Lower leg skin (tissue), 4 donors: ENCODE data around the gene PFDN6. TPM values are rescaled to one million over a fixed set of nuclear protein-coding genes. Genes with fewer than 3 reads are reported as not detected.

ENCODE experiments used
- DNase-seq, 2 donors: peaks; one replicate each; pipeline ENCODE4 v3.0.0-alpha.2; 2019; ENCODE audit warnings: low spot score in 2 of 2
- H3K4me3 ChIP-seq: fragments of 200-600 bp; sonication (generic); 2 replicates; pipeline ENCODE4 v1.5.1; 2017; ENCODE audit warnings: mild to moderate bottlenecking, low read depth; ENCODE audit not compliant: poor library complexity, severe bottlenecking
- POLR2A ChIP-seq, 2 donors: fragments of 450-650 bp; IDR thresholded peaks; one replicate each; pipeline ENCODE4 v1.6.1; 2016 to 2017; ENCODE audit warnings: antibody characterized with exemption in 2 of 2, mild to moderate bottlenecking in 1 of 2, moderate library complexity in 1 of 2
- WGBS, 2 donors: methylation state at CpG; one replicate each; pipeline ENCODE4 v1.1.5; 2018; 5-methylcytosine and 5-hydroxymethylcytosine counted together
- intact Hi-C: fragments of 100-400 bp; cut with DNase I; formaldehyde crosslinking; loops from one replicate; pipeline ENCODE4 v1.15.0; 2023; ENCODE audit warnings: low total_unique reads
- total RNA-seq, 4 donors: library from RNA; depleted of rRNA; stranded (reverse); fragments of >200 nt; gene quantifications; one replicate each; pipeline ENCODE4 v1.1.0, GENCODE V29; 2016
- TF ChIP-seq, protein P1 (sequence below), 3 donors: fragments of 450-650 bp; IDR thresholded peaks; one replicate each; pipeline ENCODE4 v1.5.1; 2016; ENCODE audit warnings: antibody characterized with exemption in 3 of 3, mild to moderate bottlenecking in 3 of 3, moderate library complexity in 2 of 3

The PFDN6 gene
- total RNA-seq, 4 donors from 2014 or later, result 22.6 to 36.3 (median 35.3) TPM

DNA sequence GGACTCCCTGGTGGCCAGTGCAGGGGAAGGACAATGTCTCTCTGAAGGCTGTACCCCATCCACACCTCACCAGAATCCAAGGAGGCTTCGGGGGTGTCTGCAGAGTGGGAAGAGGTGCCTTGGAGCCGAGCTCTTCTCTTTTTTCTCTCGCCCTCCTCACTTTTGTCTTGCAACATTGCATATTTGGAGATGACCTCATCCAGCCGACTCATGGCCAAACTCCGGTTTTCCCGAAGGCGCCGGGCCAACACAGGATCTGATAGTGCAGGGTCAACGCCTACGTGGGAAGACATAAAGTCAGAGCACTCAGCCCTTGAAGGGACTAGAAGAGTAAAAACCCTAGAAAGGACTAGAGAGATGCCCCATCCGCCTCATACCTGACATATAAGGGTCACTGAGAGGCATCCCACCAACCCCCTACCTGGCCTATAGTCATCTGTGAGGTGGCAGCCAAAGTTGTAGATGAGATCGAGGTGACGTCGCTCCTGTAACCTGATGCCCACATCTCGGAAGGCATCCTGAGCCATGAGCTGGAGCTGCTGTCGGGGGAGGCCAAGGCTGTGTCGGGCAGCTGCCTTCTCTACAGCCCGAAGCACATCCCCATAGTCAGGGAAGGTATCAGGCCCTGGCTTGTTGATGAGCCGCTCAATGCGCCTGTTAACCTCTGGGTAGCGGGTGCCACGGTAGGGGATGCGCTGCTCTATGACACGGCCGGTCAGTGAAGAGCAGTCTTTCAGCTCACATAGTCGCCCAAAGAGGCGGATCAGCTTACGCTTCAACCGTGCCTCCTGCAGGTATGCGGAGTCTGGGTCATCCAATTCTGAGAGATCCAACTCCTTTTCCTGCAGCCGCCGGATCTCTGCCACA is 31.1 kb downstream of the PFDN6 start:
- TF ChIP-seq, protein P1, sequence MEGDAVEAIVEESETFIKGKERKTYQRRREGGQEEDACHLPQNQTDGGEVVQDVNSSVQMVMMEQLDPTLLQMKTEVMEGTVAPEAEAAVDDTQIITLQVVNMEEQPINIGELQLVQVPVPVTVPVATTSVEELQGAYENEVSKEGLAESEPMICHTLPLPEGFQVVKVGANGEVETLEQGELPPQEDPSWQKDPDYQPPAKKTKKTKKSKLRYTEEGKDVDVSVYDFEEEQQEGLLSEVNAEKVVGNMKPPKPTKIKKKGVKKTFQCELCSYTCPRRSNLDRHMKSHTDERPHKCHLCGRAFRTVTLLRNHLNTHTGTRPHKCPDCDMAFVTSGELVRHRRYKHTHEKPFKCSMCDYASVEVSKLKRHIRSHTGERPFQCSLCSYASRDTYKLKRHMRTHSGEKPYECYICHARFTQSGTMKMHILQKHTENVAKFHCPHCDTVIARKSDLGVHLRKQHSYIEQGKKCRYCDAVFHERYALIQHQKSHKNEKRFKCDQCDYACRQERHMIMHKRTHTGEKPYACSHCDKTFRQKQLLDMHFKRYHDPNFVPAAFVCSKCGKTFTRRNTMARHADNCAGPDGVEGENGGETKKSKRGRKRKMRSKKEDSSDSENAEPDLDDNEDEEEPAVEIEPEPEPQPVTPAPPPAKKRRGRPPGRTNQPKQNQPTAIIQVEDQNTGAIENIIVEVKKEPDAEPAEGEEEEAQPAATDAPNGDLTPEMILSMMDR (IDR thresholded peaks at IDR 0.05), result no peak
- TF ChIP-seq POLR2A (IDR thresholded peaks at IDR 0.05), result no peak
- 58 to 67% methylated on average over 25 to 32 of the region's 32 CpGs for WGBS, 2 donors
- H3K4me3 ChIP-seq, result no peak overlapping the region
- intact Hi-C loops, result no loop called here
- no peak for DNase-seq

DNA sequence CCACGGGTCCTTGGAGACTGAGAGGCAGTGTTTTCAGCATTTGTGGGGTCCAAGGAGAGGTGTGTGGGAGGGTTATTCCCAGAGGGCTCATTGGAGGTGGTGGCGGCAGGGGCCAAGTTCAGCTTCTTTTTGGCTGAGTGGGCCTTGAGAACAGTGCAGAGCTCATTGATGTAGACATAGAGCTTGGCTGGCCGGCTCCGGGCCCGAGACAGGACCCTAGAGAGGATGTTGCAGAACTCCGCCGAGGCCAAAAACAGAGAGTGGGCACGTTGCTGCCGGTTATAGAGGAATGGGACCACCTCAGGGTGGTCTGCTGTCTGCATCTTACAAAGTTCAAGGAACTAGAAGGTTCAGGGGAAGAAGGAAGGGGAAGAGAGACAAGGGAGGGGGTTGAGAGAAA is 31.8 kb downstream of the PFDN6 start:
- TF ChIP-seq, protein P1 (IDR thresholded peaks at IDR 0.05), result no peak
- TF ChIP-seq POLR2A (IDR thresholded peaks at IDR 0.05), result no peak
- intact Hi-C loops, result no loop called here
- DNase-seq, result no peak
- H3K4me3 ChIP-seq, result no peak overlapping the region
- 69 to 80% methylated on average over 9 of the region's 9 CpGs for WGBS, 2 donors

DNA sequence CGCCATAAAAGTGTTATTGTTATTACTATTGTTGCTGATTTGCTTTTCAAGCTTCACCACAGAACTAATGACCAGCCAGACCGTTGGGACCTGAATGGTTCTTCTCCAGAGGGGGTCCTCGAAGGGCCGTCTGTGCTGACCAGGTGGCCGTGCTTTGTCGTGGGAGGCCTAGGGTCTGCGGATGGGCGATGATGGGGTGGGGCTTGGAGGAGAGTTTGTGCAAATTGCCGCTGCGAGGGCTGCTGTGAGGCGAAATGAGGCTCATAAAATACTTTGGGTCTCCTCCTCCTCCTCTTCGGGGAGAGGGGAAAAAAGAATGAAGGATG is 34.2 kb downstream of the PFDN6 start:
- WGBS, 2 donors, result 1 to 2% methylated on average over 12 of the region's 12 CpGs
- TF ChIP-seq, protein P1 (IDR thresholded peaks at IDR 0.05), result no peak
- no peak for TF ChIP-seq POLR2A (IDR thresholded peaks at IDR 0.05)
- H3K4me3 ChIP-seq, result peak overlapping the region; percentile 26
- no peak for DNase-seq
- intact Hi-C loops, result no loop called here

DNA sequence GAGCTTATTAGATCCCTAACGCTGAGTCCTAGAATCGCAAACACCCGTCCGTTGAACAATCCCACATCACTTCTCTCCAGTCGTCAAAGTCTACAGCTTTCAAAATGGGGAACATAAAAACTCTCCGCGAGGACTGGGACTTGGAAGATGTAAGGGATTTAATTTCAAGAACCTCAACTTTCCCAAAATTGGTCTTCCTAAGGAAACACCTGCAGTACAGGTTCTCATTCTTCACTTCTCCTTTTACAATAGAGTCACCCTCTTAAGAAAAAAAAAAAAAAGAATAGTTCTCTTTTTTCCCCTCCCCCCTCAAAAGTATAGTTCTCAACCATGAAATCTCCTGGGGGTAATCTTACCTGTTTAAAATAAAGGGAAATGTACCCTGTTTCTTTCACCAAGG is 34.7 kb downstream of the PFDN6 start:
- intact Hi-C loops, result no loop called here
- DNase-seq, result no peak
- TF ChIP-seq POLR2A (IDR thresholded peaks at IDR 0.05), result no peak
- TF ChIP-seq, protein P1 (IDR thresholded peaks at IDR 0.05), result no peak
- 18 to 33% methylated on average over 7 of the region's 7 CpGs for whole genome bisulfite sequencing, 2 donors
- H3K4me3 ChIP-seq, result no peak overlapping the region

DNA sequence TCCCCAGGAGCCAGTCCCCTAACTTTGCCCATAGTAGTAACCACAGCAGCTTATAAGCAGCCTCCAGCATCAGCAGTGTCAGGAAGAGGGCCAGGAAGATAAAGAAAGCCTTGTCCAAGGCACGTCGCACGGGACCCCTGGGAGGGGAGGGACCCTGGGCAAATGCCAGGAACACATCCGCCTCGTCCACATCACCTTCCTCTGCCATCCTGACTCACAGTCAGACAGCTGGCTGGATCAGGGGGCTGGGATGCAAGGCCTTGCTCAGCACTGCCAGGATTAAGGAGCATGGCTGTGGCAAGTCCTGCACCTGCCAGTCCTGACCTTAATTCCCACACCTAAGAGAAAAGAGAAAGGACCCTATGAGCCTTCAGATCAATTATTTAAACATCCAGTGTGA is 39.7 kb downstream of the PFDN6 start:
- intact Hi-C loops, result no loop called here
- DNase-seq, result no peak
- no peak overlapping the region for H3K4me3 ChIP-seq
- TF ChIP-seq, protein P1 (IDR thresholded peaks at IDR 0.05), result no peak
- TF ChIP-seq POLR2A (IDR thresholded peaks at IDR 0.05), result no peak
- WGBS, 2 donors, result 36 to 56% methylated on average over 5 of the region's 5 CpGs

DNA sequence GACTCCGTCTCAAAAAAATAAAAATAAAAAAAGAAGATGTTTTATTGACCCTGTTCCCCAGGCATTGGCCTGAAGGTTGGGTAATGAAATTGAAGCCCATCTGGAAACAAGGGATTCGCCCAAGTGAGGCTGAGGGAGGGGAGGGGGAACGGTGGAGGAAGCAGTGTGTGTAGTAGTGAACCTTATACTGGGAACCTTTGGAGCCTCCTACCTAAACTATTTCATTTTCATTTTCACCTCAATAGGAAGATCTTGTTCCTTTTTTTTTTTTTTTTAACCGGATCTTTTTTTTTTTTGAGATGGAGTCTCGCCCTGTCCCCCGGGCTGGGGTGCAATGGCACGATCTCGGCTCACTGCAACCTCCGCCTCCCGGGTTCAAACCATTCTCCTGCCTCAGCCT is 41.3 kb downstream of the PFDN6 start:
- WGBS, 2 donors, result 85 to 89% methylated on average over 10 of the region's 10 CpGs
- DNase-seq, result no peak
- TF ChIP-seq, protein P1 (IDR thresholded peaks at IDR 0.05), result no peak
- TF ChIP-seq POLR2A (IDR thresholded peaks at IDR 0.05), result no peak
- H3K4me3 ChIP-seq, result no peak overlapping the region
- intact Hi-C loops, result no loop called here
